Activated B cell treated with CpG ODN at 0.5 μM for 24 hours (primary cell): ENCODE measurements around the gene MYOM3. TPM values are rescaled to one million over a fixed set of nuclear protein-coding genes. Genes with fewer than 3 reads are reported as not detected.

Experiments
- ATAC-seq: fragments of 200-7000 bp; cut with Tn5 transposase; one replicate; pipeline ENCODE4 v1.10.0; 2021; ENCODE audit warnings: low read depth, mild to moderate bottlenecking, moderate library complexity
- CTCF ChIA-PET: fragments of 350-600 bp; sonication (Branson Sonifier 250); formaldehyde crosslinking; loops from one replicate; lab custom pipeline; 2021; ENCODE audit warnings: antibody characterized with exemption; lab: Charles Lee
- POLR2A ChIA-PET: fragments of 350-600 bp; sonication (Branson Sonifier 250); formaldehyde crosslinking; loops from one replicate; lab custom pipeline; 2021; ENCODE audit warnings: antibody characterized with exemption; lab: Charles Lee
- DNase-seq: peaks from one replicate; pipeline ENCODE4 v3.0.0; 2022
- H3K27ac Mint-ChIP-seq: one replicate; pipeline ENCODE4 v1.8.0; 2020; ENCODE audit warnings: mixed read lengths
- H3K27me3 Mint-ChIP-seq: one replicate; pipeline ENCODE4 v1.8.0; 2021; ENCODE audit warnings: mixed read lengths
- H3K36me3 Mint-ChIP-seq: one replicate; pipeline ENCODE4 v1.8.0; 2021; ENCODE audit warnings: low read depth, mixed read lengths
- H3K4me1 Mint-ChIP-seq: one replicate; pipeline ENCODE4 v1.8.0; 2021; ENCODE audit warnings: mixed read lengths
- H3K4me3 Mint-ChIP-seq: one replicate; pipeline ENCODE4 v1.8.0; 2020; ENCODE audit warnings: mild to moderate bottlenecking, mixed read lengths
- H3K9me3 Mint-ChIP-seq: one replicate; pipeline ENCODE4 v1.8.0; 2020; ENCODE audit warnings: mixed read lengths
- intact Hi-C: fragments of 100-400 bp; cut with micrococcal nuclease; formaldehyde crosslinking; loops from one replicate; pipeline ENCODE4 v1.15.1; 2024
- total RNA-seq: library from RNA; stranded (reverse); gene quantifications from 2 replicates; pipeline ENCODE4 v1.2.3, GENCODE V29; 2022
- TF ChIP-seq, protein P1 (sequence below): fragments of 200-600 bp; IDR thresholded peaks from one replicate; pipeline ENCODE4 v1.8.0; 2022; ENCODE audit warnings: antibody characterized with exemption, mild to moderate bottlenecking

MYOM3 gene
- total RNA-seq, 1 donor from 2014 or later, result not detected

DNA sequence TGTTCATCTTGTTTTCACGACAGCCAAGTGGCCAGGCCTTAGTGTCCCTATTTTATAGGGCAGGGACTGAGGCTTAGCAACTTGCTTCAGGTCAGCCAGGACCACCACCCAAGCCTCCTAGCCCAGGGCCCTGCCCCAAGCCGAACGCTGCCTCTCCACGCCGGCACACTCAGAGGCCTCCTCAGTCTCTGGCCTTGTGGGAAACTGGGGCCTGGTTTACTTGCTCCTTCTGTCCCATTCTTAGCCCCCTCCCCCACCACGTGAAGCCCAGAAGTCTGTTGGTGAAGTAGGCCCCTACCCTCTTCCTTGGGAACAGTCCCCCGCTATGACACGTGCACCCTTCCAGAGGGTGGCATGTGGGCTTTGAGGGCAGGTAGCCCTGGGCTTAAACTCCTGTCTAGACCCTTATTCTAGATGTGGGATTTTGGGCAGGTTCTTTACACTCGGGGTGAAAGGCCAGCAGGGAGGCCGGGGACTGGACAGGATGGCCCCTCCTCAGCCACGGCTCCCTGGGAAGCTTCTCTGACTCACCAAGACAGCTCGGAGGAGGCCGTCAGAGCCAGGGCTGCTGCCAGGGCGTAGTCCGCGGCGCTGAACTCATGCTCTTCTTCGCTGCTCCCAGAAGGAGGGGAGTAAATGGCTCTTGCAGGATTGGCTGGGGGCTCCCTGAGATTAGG lies 4.3 kb downstream of the MYOM3 start:
- Mint-ChIP-seq H3K4me1 (peaks cover 3% of the 10 kb centered on the region), H3K27me3 (peaks cover 8% of the 10 kb centered on the region), H3K27ac (no peak overlapping the region), H3K9me3 (no peaks in the 10 kb centered on the region), H3K36me3 (no peaks in the 10 kb centered on the region), H3K4me3 (no peak overlapping the region)
- CTCF ChIA-PET, result no interaction called here
- no peak for ATAC-seq
- DNase-seq, result no peak
- TF ChIP-seq, protein P1, sequence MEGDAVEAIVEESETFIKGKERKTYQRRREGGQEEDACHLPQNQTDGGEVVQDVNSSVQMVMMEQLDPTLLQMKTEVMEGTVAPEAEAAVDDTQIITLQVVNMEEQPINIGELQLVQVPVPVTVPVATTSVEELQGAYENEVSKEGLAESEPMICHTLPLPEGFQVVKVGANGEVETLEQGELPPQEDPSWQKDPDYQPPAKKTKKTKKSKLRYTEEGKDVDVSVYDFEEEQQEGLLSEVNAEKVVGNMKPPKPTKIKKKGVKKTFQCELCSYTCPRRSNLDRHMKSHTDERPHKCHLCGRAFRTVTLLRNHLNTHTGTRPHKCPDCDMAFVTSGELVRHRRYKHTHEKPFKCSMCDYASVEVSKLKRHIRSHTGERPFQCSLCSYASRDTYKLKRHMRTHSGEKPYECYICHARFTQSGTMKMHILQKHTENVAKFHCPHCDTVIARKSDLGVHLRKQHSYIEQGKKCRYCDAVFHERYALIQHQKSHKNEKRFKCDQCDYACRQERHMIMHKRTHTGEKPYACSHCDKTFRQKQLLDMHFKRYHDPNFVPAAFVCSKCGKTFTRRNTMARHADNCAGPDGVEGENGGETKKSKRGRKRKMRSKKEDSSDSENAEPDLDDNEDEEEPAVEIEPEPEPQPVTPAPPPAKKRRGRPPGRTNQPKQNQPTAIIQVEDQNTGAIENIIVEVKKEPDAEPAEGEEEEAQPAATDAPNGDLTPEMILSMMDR, result no peak
- intact Hi-C loops, result no loop called here
- POLR2A ChIA-PET, result no interaction called here

DNA sequence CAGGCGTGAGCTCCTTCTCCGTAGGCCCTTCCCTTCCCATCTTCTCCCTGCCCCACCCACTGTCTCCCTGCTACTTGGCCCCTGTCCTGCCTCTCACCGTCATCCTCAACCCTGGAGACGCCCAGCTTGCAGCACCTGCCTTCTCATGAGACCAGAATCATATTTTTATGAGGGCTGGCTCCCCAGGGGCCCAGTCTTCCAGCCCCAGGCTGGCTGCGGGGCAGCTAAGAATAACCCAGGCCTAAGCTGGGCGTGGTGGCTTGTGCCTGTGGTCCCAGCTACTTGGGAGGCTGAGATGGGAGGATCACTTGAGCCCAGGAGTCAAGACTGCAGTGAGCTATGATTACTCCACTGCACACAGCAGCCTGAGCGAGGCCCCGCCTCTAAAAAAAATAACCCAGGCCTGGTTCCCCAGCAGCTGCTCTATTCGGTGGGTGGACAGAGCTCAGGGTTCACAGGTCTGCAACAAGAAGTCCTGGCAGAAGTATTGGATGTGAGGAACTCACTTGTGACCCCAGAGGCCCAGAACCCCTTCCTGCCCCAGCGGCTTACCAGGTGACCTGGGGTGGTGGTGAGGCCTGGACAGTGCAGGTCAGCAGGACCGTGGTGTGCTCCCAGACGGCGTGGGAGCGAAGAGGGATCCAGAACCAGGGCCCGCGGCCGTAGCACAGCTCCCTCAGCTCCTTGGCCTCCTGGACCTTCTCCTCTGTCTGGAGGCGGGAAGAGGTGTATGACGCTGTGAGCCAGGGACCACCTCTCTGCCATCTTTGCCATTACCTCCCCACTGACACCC lies 6.4 kb downstream of the MYOM3 start:
- H3K27me3 Mint-ChIP-seq, result peaks cover 3% of the 10 kb centered on the region
- no peaks in the 10 kb centered on the region for H3K9me3 Mint-ChIP-seq
- TF ChIP-seq, protein P1, result no peak
- intact Hi-C loops, result no loop called here
- no peaks in the 10 kb centered on the region for H3K36me3 Mint-ChIP-seq
- DNase-seq (no peak), ATAC-seq (no peak)
- CTCF ChIA-PET, result no interaction called here
- H3K4me1 Mint-ChIP-seq, result no peaks in the 10 kb centered on the region
- H3K4me3 Mint-ChIP-seq, result no peak overlapping the region
- POLR2A ChIA-PET, result no interaction called here
- H3K27ac Mint-ChIP-seq, result no peak overlapping the region

DNA sequence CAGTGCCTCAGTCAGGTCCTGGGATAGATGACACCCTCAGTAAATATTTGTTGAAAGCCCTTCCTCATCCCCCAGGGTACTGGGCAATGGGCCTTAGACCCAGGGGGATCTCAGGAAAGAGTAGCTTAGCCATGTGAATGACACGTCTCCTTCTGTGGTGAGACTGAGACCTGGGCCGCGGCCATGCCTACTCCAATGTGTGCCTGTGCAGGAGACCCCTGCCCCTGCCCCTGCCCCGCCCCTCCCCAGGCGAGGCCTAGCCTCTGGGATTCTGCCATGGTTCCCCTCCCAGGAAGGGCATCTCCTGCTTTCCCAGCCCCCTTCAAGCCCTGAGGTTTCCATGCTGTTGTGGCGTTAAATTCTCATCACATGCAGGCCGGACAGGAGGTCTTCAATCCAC lies 7.1 kb downstream of the MYOM3 start:
- H3K27ac Mint-ChIP-seq, result no peak overlapping the region
- peaks cover 3% of the 10 kb centered on the region for H3K27me3 Mint-ChIP-seq
- H3K9me3 Mint-ChIP-seq, result no peaks in the 10 kb centered on the region
- no peak overlapping the region for H3K4me3 Mint-ChIP-seq
- ChIA-PET CTCF (no interaction called here), POLR2A (no interaction called here)
- DNase-seq, result no peak
- TF ChIP-seq, protein P1, result no peak
- ATAC-seq, result no peak
- H3K36me3 Mint-ChIP-seq, result no peaks in the 10 kb centered on the region
- intact Hi-C loops, result no loop called here
- H3K4me1 Mint-ChIP-seq, result no peaks in the 10 kb centered on the region

DNA sequence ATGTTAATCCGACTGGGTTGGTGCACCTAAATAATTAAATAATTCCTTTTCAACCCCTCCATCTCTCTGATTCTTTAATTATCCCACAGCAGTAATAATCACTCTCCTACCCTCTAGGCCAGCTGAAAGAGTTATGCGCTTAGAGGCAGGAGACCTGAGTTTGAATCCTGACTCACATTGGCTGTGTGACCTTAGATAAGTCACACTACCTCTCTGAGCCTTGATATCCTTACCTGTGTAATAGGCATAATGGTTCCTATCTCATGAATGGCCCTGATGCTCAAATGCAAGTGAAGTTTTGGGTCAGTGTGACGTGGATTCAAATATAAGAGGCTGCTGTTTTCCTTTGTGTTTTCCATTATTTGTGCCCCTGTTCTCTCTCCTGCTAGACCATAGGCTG lies 8.1 kb downstream of the MYOM3 start:
- intact Hi-C loops, result no loop called here
- TF ChIP-seq, protein P1, result no peak
- DNase-seq (no peak), ATAC-seq (no peak)
- ChIA-PET CTCF (no interaction called here), POLR2A (no interaction called here)
- Mint-ChIP-seq H3K36me3 (no peaks in the 10 kb centered on the region), H3K4me3 (no peak overlapping the region), H3K9me3 (no peaks in the 10 kb centered on the region), H3K4me1 (no peaks in the 10 kb centered on the region), H3K27me3 (peaks cover 3% of the 10 kb centered on the region), H3K27ac (no peak overlapping the region)

DNA sequence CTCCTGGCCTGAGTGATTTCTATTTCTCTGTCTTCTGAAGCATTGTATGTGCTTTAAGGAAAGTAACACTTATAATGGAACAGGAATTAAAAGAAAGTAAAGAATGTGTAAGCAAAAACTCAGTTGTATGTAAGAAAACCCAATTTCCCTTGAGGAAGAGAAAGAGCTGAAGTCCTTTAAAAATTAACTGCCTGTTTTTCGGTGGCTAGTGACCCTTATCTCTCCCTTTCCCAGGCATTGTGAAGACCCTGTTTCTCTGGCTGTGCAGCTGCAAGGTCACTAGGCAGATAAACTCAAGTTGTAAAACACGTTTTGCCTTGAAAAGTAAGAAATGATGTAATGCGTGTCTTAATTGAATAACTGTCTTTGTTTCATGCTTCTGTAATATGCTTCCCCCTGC lies 8.5 kb downstream of the MYOM3 start:
- ATAC-seq (no peak), DNase-seq (no peak)
- POLR2A ChIA-PET, result no interaction called here
- H3K9me3 Mint-ChIP-seq, result no peaks in the 10 kb centered on the region
- no peak overlapping the region for H3K27ac Mint-ChIP-seq
- peaks cover 3% of the 10 kb centered on the region for H3K27me3 Mint-ChIP-seq
- intact Hi-C loops, result no loop called here
- H3K36me3 Mint-ChIP-seq, result no peaks in the 10 kb centered on the region
- CTCF ChIA-PET, result no interaction called here
- H3K4me1 Mint-ChIP-seq, result no peaks in the 10 kb centered on the region
- TF ChIP-seq, protein P1, result no peak
- H3K4me3 Mint-ChIP-seq, result no peak overlapping the region
